HEK293 (cell line): ENCODE results near the gene PINLYP.

Experiments
- CTCF ChIA-PET: fragments of 350-600 bp; formaldehyde crosslinking; extraction: SDS; loops from one replicate; lab custom pipeline; 2021; ENCODE audit warnings: antibody characterized with exemption; lab: Yijun Ruan, JAX
- POLR2A ChIA-PET: fragments of 300-600 bp; formaldehyde crosslinking; extraction: SDS; loops from one replicate; lab custom pipeline; 2020; ENCODE audit warnings: antibody characterized with exemption, inconsistent platforms; lab: Yijun Ruan, JAX
- H3K27ac ChIP-seq: fragments of 200-500 bp; sonication (Bioruptor generic); 2 replicates; pipeline ENCODE4 v1.5.1; 2014; ENCODE audit warnings: low read depth, low read length, control low read depth, inconsistent platforms; ENCODE audit errors: extremely low read depth
- H3K36me3 ChIP-seq, 2 experiments: fragments of 200-500 bp in 1 of 2; sonication (Bioruptor generic) in 1 of 2; 1 replicate in 1 of 2; 2 replicates in 1 of 2; pipeline ENCODE4 v1.5.1; 2014 to 2017; ENCODE audit warnings: inconsistent platforms in 2 of 2, low read length in 2 of 2; ENCODE audit not compliant: control insufficient read depth in 2 of 2, insufficient read depth in 1 of 2
- H3K4me1 ChIP-seq: fragments of 200-500 bp; sonication (Bioruptor generic); 2 replicates; pipeline ENCODE4 v1.5.1; 2014; ENCODE audit warnings: mild to moderate bottlenecking, low read length, inconsistent platforms; ENCODE audit not compliant: control insufficient read depth, insufficient read depth
- H3K4me3 ChIP-seq: 2 replicates; pipeline ENCODE4 v1.5.1; 2011; ENCODE audit warnings: low read depth, mild to moderate bottlenecking, control low read depth, low read length, moderate library complexity
- H3K9me3 ChIP-seq: fragments of 200-500 bp; sonication (Bioruptor generic); 2 replicates; pipeline ENCODE4 v1.5.1; 2014; ENCODE audit warnings: low read depth, low read length, inconsistent platforms; ENCODE audit not compliant: control insufficient read depth, insufficient read depth
- HIC1 ChIP-seq: fragments of 450-650 bp; formaldehyde crosslinking; IDR thresholded peaks from 2 replicates; pipeline ENCODE4 v1.5.1; 2016; ENCODE audit warnings: missing biosample characterization, missing genetic modification characterization
- OVOL3 ChIP-seq: fragments of 450-650 bp; formaldehyde crosslinking; IDR thresholded peaks from 2 replicates; pipeline ENCODE4 v1.5.1; 2016; ENCODE audit warnings: missing biosample characterization, missing genetic modification characterization
- SCRT1 ChIP-seq: fragments of 450-650 bp; formaldehyde crosslinking; IDR thresholded peaks from 2 replicates; pipeline ENCODE4 v1.5.1; 2016; ENCODE audit warnings: missing biosample characterization, missing genetic modification characterization, borderline replicate concordance
- SP7 ChIP-seq: fragments of 450-650 bp; formaldehyde crosslinking; IDR thresholded peaks from 2 replicates; pipeline ENCODE4 v1.5.1; 2016; ENCODE audit warnings: missing biosample characterization, missing genetic modification characterization
- TSHZ1 ChIP-seq: fragments of 450-650 bp; formaldehyde crosslinking; IDR thresholded peaks from 2 replicates; pipeline ENCODE4 v1.5.1; 2016; ENCODE audit warnings: missing biosample characterization, missing genetic modification characterization, borderline replicate concordance
- YY1 ChIP-seq: fragments of 450-650 bp; formaldehyde crosslinking; IDR thresholded peaks from 2 replicates; pipeline ENCODE4 v1.5.1; 2018; ENCODE audit warnings: missing biosample characterization, missing genetic modification characterization
- ZBTB17 ChIP-seq: fragments of 450-650 bp; formaldehyde crosslinking; IDR thresholded peaks from 2 replicates; pipeline ENCODE4 v1.5.1; 2016; ENCODE audit warnings: missing biosample characterization, missing genetic modification characterization
- ZIC2 ChIP-seq: fragments of 450-650 bp; formaldehyde crosslinking; IDR thresholded peaks from 2 replicates; pipeline ENCODE4 v1.5.1; 2016; ENCODE audit warnings: missing biosample characterization, missing genetic modification characterization
- ZNF416 ChIP-seq: fragments of 450-650 bp; formaldehyde crosslinking; IDR thresholded peaks from 2 replicates; pipeline ENCODE4 v1.5.1; 2016; ENCODE audit warnings: missing biosample characterization, missing genetic modification characterization
- ZNF426 ChIP-seq: fragments of 450-650 bp; formaldehyde crosslinking; IDR thresholded peaks from 2 replicates; pipeline ENCODE4 v1.5.1; 2017; ENCODE audit warnings: missing biosample characterization, missing genetic modification characterization, mild to moderate bottlenecking, inconsistent platforms, moderate library complexity
- ZNF600 ChIP-seq: fragments of 450-650 bp; formaldehyde crosslinking; IDR thresholded peaks from 2 replicates; pipeline ENCODE4 v1.5.1; 2016; ENCODE audit warnings: missing biosample characterization, missing genetic modification characterization
- ZNF639 ChIP-seq: fragments of 450-650 bp; formaldehyde crosslinking; IDR thresholded peaks from 2 replicates; pipeline ENCODE4 v1.5.1; 2016; ENCODE audit warnings: missing biosample characterization, missing genetic modification characterization
- ZNF664 ChIP-seq: fragments of 450-650 bp; formaldehyde crosslinking; IDR thresholded peaks from 2 replicates; pipeline ENCODE4 v1.5.1; 2016; ENCODE audit warnings: missing biosample characterization, missing genetic modification characterization
- ZNF777 ChIP-seq: fragments of 450-650 bp; formaldehyde crosslinking; IDR thresholded peaks from 2 replicates; pipeline ENCODE4 v1.5.1; 2017; ENCODE audit warnings: missing biosample characterization, missing genetic modification characterization, borderline replicate concordance
- ZSCAN18 ChIP-seq: fragments of 450-650 bp; formaldehyde crosslinking; IDR thresholded peaks from 2 replicates; pipeline ENCODE4 v1.5.1; 2016; ENCODE audit warnings: missing biosample characterization, missing genetic modification characterization
- TF ChIP-seq, protein P1 (sequence below): fragments of 450-650 bp; formaldehyde crosslinking; IDR thresholded peaks from 2 replicates; pipeline ENCODE4 v1.5.1; 2017; ENCODE audit warnings: missing biosample characterization, missing genetic modification characterization
- TF ChIP-seq, protein P2 (sequence below): fragments of 450-650 bp; formaldehyde crosslinking; IDR thresholded peaks from 2 replicates; pipeline ENCODE4 v1.5.0; 2017; ENCODE audit warnings: missing biosample characterization, missing genetic modification characterization, borderline replicate concordance

PINLYP gene

DNA sequence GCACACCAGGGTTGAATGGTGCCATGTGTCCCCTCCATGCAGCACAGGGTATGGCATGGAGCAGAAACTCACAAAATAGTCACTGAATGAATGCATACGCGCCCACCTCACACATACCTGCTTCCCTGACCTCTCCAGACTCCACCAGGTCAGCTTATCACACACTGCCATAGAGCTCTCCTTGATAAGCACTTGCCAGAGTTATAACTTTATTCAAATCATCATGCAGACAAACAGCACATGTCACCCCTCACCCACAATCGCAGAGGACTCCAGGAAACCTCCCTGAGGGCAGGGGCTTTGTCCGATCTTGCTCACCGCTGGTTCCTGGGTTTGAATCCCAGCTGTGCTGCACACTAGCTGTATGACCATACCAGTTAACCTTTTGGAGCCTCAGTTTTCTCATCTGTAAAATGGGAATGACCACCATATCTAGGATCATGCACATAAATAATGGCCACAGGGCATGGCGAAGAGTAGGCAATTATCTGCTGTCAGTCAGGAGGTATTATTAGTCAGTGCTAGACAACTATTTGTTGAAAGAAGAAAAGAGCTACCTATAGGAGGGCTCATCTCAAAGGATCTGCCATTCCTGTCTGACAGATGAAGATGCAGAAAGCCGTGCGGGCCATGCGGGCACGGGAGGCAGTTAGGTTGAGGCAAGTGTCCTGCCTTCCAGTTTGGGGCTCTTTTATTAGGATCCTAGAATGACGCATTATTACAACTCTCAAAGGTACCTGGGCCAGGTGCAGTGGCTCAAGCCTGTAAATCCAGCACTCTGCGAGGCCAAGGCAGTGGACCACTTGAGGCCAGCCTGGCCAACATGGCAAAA lies 14.2 kb upstream of the PINLYP start (continued):
- TF ChIP-seq OVOL3 (tag by site-specific recombination), result no peak
- no peak; the same call in 1 of the 2 replicates for TF ChIP-seq ZNF600 (tag by site-specific recombination)
- TF ChIP-seq ZNF664 (tag by site-specific recombination), result no peak

GRCh38 chr19:43562226-43562697 lies 13.3 kb upstream of the PINLYP start:
- Histone ChIP-seq H3K9me3 (no peaks in the 10 kb centered on the region; the same call in 1 of the 2 replicates), H3K27ac (0 out of 2 replicates have a peak overlapping the region, but pooled peaks have one; percentile 4), H3K4me1 (peaks cover 2% of the 10 kb centered on the region; the same call in 1 of the 2 replicates)
- no peak for TF ChIP-seq ZNF416 (tag by site-specific recombination)
- TF ChIP-seq SCRT1 (tag by site-specific recombination), result no peak
- TF ChIP-seq, protein P1, sequence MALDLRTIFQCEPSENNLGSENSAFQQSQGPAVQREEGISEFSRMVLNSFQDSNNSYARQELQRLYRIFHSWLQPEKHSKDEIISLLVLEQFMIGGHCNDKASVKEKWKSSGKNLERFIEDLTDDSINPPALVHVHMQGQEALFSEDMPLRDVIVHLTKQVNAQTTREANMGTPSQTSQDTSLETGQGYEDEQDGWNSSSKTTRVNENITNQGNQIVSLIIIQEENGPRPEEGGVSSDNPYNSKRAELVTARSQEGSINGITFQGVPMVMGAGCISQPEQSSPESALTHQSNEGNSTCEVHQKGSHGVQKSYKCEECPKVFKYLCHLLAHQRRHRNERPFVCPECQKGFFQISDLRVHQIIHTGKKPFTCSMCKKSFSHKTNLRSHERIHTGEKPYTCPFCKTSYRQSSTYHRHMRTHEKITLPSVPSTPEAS (tag by site-specific recombination), result no peak
- TF ChIP-seq, protein P2, sequence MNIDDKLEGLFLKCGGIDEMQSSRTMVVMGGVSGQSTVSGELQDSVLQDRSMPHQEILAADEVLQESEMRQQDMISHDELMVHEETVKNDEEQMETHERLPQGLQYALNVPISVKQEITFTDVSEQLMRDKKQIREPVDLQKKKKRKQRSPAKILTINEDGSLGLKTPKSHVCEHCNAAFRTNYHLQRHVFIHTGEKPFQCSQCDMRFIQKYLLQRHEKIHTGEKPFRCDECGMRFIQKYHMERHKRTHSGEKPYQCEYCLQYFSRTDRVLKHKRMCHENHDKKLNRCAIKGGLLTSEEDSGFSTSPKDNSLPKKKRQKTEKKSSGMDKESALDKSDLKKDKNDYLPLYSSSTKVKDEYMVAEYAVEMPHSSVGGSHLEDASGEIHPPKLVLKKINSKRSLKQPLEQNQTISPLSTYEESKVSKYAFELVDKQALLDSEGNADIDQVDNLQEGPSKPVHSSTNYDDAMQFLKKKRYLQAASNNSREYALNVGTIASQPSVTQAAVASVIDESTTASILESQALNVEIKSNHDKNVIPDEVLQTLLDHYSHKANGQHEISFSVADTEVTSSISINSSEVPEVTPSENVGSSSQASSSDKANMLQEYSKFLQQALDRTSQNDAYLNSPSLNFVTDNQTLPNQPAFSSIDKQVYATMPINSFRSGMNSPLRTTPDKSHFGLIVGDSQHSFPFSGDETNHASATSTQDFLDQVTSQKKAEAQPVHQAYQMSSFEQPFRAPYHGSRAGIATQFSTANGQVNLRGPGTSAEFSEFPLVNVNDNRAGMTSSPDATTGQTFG (tag by site-specific recombination), result peak; percentile 37; the same call in 1 of the 2 replicates
- TF ChIP-seq ZNF664 (tag by site-specific recombination), result no peak
- no peak for TF ChIP-seq ZNF426
- TF ChIP-seq HIC1 (tag by site-specific recombination), result no peak
- TF ChIP-seq, all 188 proteins: peak for 1
- ChIA-PET CTCF (interaction anchor here (0.6 to 1.7 kb wide), 4 partner anchors 32 to 115 kb away, joined by 3 to 9 read pairs (median 4); no protein-coding TSS in a partner anchor), POLR2A (no interaction called here)
- Histone ChIP-seq H3K36me3 (peaks cover 49 to 88% of the 10 kb centered on the region in 2 experiments), H3K4me3 (no peak overlapping the region)

DNA sequence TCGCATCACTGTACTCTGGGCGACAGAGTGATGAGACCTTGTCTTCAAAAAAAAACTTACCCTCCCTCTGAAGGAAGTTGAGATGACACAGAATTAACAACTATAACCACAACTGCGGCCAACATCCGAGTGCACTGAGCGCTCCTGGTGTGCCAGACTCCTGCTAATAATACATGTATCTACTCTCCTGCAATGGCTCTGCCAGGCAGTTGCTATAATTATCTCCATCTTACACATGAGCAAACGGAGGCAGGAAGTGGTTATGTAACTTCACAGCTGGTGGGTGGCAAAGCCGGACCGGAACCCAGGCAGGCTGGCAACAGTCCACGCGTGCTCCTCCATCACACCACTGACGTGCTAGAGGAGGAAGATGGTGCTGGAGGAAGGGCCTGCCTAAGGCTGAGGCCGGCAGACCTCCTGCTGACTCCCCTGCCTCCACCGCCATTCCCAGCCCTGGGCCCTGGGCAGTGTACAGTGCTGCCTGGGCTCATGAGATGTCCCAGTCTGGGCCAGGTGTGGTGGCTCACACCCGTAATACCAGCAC lies 12.8 kb upstream of the PINLYP start:
- H3K4me3 ChIP-seq, result no peak overlapping the region
- no peaks in the 10 kb centered on the region; the same call in 1 of the 2 replicates for H3K9me3 ChIP-seq
- POLR2A ChIA-PET, result interaction anchor here (1.0 kb wide), 1 partner anchor 13 kb away, joined by 4 read pairs; the partner anchor contains the start of genes PINLYP and XRCC1
- peaks cover 2% of the 10 kb centered on the region; the same call in 1 of the 2 replicates for H3K4me1 ChIP-seq
- CTCF ChIA-PET, result interaction anchor here (0.6 to 12.5 kb wide), 3 partner anchors 7 to 116 kb away, joined by 3 to 167 read pairs (median 3); no protein-coding TSS in a partner anchor
- H3K36me3 ChIP-seq, result peaks cover 46 to 86% of the 10 kb centered on the region in 2 experiments
- 0 out of 2 replicates have a peak overlapping the region, but pooled peaks have one; percentile 9 for H3K27ac ChIP-seq
- TF ChIP-seq YY1 (tag by site-specific recombination) (no peak), SP7 (tag by site-specific recombination) (peak; percentile 56), ZNF639 (tag by site-specific recombination) (no peak), ZSCAN18 (tag by site-specific recombination) (no peak), TSHZ1 (tag by site-specific recombination) (no peak), ZNF777 (no peak), ZIC2 (tag by site-specific recombination) (peak; percentile 63), ZBTB17 (0 out of 2 replicates have a peak, but pooled peaks have one; percentile 18)
